Endothelial cell of umbilical vein (primary cell): ENCODE data around the gene NDFIP1. TPM values are rescaled to one million over a fixed set of nuclear protein-coding genes. Genes with fewer than 3 reads are reported as not detected.

Experiments used
- BruUV-seq: library from RNA; stranded (reverse); fragments of 400-500 nt; replicated peaks from 2 replicates; lab custom pipeline; 2021; lab: Mats Ljungman, UMichigan
- CTCF ChIA-PET: fragments of 300-600, 350-600 bp; sonication (Branson Sonifier 250); formaldehyde crosslinking; loops from one replicate; lab custom pipeline; 2021; ENCODE audit warnings: antibody characterized with exemption, inconsistent platforms; lab: Charles Lee
- POLR2A ChIA-PET: fragments of 300-600, 350-600 bp; sonication (Branson Sonifier 250); formaldehyde crosslinking; loops from one replicate; lab custom pipeline; 2021; ENCODE audit warnings: antibody characterized with exemption, inconsistent platforms; lab: Charles Lee
- DNase-seq: peaks from one replicate; pipeline ENCODE4 v3.0.0-alpha.2; 2011; ENCODE audit warnings: low read depth, low spot score
- FAIRE-seq: peaks from 2 replicates; lab custom pipeline; 2011; peaks lifted over from hg19 to GRCh38; lab: Jason Lieb, UNC
- H2AFZ ChIP-seq: 2 replicates; pipeline ENCODE4 v1.6.0; 2012; ENCODE audit warnings: low read depth, low read length, control low read depth, inconsistent platforms
- H3K27ac ChIP-seq: 2 replicates; pipeline ENCODE4 v1.5.1; 2011; ENCODE audit warnings: low read depth, mild to moderate bottlenecking, control low read depth, low read length, moderate library complexity; ENCODE audit not compliant: insufficient read depth
- H3K27me3 ChIP-seq, 2 experiments: 2 replicates each; pipeline versions ENCODE4 v1.6.0 to v1.6.1; 2011; ENCODE audit warnings: low read length in 2 of 2, mixed read lengths in 1 of 2; ENCODE audit not compliant: control insufficient read depth in 2 of 2, insufficient read depth in 2 of 2
- H3K36me3 ChIP-seq, 2 experiments: 2 replicates in 1 of 2; 3 replicates in 1 of 2; pipeline ENCODE4 v1.5.1; 2011; ENCODE audit warnings: low read length in 2 of 2, mild to moderate bottlenecking in 1 of 2, moderate library complexity in 1 of 2; ENCODE audit not compliant: control insufficient read depth in 2 of 2, insufficient read depth in 2 of 2; ENCODE audit errors: extremely low read depth in 1 of 2
- H3K4me1 ChIP-seq: 3 replicates; pipeline ENCODE4 v1.5.1; 2011; ENCODE audit warnings: mild to moderate bottlenecking, low read length; ENCODE audit not compliant: control insufficient read depth, insufficient read depth; ENCODE audit errors: extremely low read depth
- H3K4me2 ChIP-seq: 2 replicates; pipeline ENCODE4 v1.6.1; 2011; ENCODE audit warnings: low read length, control low read depth, mixed read lengths; ENCODE audit not compliant: insufficient read depth
- H3K4me3 ChIP-seq, 3 experiments: fragments of 200-600 bp in 1 of 3; sonication (generic), shearing (Covaris generic) in 1 of 3; replicated peaks in 1 of 3; 2 replicates each; pipeline ENCODE4 v1.5.1; 2011 to 2016; ENCODE audit warnings: control low read depth in 3 of 3, low read length in 3 of 3, mild to moderate bottlenecking in 2 of 3, inconsistent platforms in 1 of 3, low read depth in 1 of 3, moderate library complexity in 1 of 3; ENCODE audit not compliant: insufficient read depth in 1 of 3
- H3K79me2 ChIP-seq: 2 replicates; pipeline ENCODE4 v1.6.0; 2012; ENCODE audit warnings: low read length, inconsistent platforms; ENCODE audit not compliant: control insufficient read depth, insufficient read depth
- H3K9ac ChIP-seq: replicated peaks from 2 replicates; pipeline ENCODE3; 2011; ENCODE audit warnings: low read length, control low read depth; ENCODE audit not compliant: insufficient read depth; ENCODE audit errors: extremely low read depth
- H3K9me1 ChIP-seq: replicated peaks from 3 replicates; pipeline ENCODE4 v1.6.0; 2011; ENCODE audit warnings: mild to moderate bottlenecking, low read length; ENCODE audit not compliant: control insufficient read depth, insufficient read depth; ENCODE audit errors: extremely low read depth
- H3K9me3 ChIP-seq: replicated peaks from 2 replicates; pipeline ENCODE4 v1.5.1; 2012; ENCODE audit warnings: low read length, inconsistent platforms; ENCODE audit not compliant: control insufficient read depth, insufficient read depth
- H4K20me1 ChIP-seq: replicated peaks from 2 replicates; pipeline ENCODE3; 2011; ENCODE audit warnings: mild to moderate bottlenecking, low read length; ENCODE audit not compliant: control insufficient read depth, insufficient read depth; ENCODE audit errors: extremely low read depth
- CTCF ChIP-seq, 2 donors: IDR thresholded peaks; 1 replicate in 1 of 2; 2 replicates in 1 of 2; pipeline ENCODE4 v1.5.1; 2011; ENCODE audit warnings: low read length in 2 of 2, mild to moderate bottlenecking in 2 of 2, moderate library complexity in 2 of 2, control low read depth in 1 of 2, inconsistent platforms in 1 of 2, low read depth in 1 of 2; ENCODE audit not compliant: insufficient read depth in 1 of 2; ENCODE audit errors: extremely low read depth in 1 of 2
- EZH2 ChIP-seq: IDR thresholded peaks from 2 replicates; pipeline ENCODE4 v1.6.1; 2012; ENCODE audit warnings: borderline replicate concordance, low read depth, mild to moderate bottlenecking, moderate library complexity, low read length, inconsistent platforms; ENCODE audit not compliant: severe bottlenecking
- FOS ChIP-seq: IDR thresholded peaks from 2 replicates; pipeline ENCODE4 v1.6.1; 2011; ENCODE audit warnings: mild to moderate bottlenecking, low read length, moderate library complexity, borderline replicate concordance; ENCODE audit not compliant: insufficient read depth
- GATA2 ChIP-seq: IDR thresholded peaks from 2 replicates; pipeline ENCODE4 v1.7.0; 2011; ENCODE audit warnings: low read depth, mild to moderate bottlenecking, moderate library complexity, mixed read lengths, low read length; ENCODE audit not compliant: insufficient read length, insufficient read depth
- JUN ChIP-seq: IDR thresholded peaks from 2 replicates; pipeline ENCODE4 v1.6.1; 2011; ENCODE audit warnings: borderline replicate concordance, low read depth; ENCODE audit not compliant: insufficient read length, insufficient read depth
- MYC ChIP-seq: IDR thresholded peaks from one replicate; pipeline ENCODE4 v1.6.1; 2011; ENCODE audit warnings: mild to moderate bottlenecking, low read depth, low read length
- POLR2A ChIP-seq: IDR thresholded peaks from 2 replicates; pipeline ENCODE4 v1.6.1; 2012; ENCODE audit warnings: low read depth, mild to moderate bottlenecking, control low read depth, low read length
- POLR2AphosphoS5 ChIP-seq: IDR thresholded peaks from 2 replicates; pipeline ENCODE4 v1.6.1; 2012; ENCODE audit warnings: low read depth, mild to moderate bottlenecking, control low read depth, low read length, moderate library complexity; ENCODE audit not compliant: insufficient read depth
- dilution Hi-C: fragments of 300-500 bp; cut with MboI; formaldehyde crosslinking; loops from one replicate; pipeline ENCODE4 v1.15.0; 2019; ENCODE audit warnings: low sequenced_read_pairs; ENCODE audit not compliant: extremely low pct_ligation_motif_present
- intact Hi-C: fragments of 100-400 bp; cut with micrococcal nuclease; formaldehyde crosslinking; loops from one replicate; pipeline ENCODE4 v1.10.0; 2022
- polyA plus RNA-seq, 4 experiments: library from polyadenylated mRNA; depleted of rRNA in 3 of 4; stranded (reverse) in 3 of 4; unstranded in 1 of 4; fragments of >200 nt; gene quantifications; 2 replicates each; pipeline versions ENCODE4 v1.2.1 to v1.2.3, GENCODE V29; 2011 to 2012; ENCODE audit warnings: missing spikeins in 1 of 4
- total RNA-seq: library from RNA; stranded (reverse); gene quantifications from 2 replicates; pipeline ENCODE4 v1.2.3, GENCODE V29; 2021
- TF ChIP-seq, protein P1 (sequence below): IDR thresholded peaks from 2 replicates; pipeline ENCODE4 v1.6.1; 2011; ENCODE audit not compliant: insufficient read depth, insufficient read length

Gene NDFIP1
- total and polyA plus RNA-seq, 2 donors (not counting 3 experiments of a cell fraction or from before 2014, with no cell fraction given), result 12.3 to 42.6 TPM

DNA sequence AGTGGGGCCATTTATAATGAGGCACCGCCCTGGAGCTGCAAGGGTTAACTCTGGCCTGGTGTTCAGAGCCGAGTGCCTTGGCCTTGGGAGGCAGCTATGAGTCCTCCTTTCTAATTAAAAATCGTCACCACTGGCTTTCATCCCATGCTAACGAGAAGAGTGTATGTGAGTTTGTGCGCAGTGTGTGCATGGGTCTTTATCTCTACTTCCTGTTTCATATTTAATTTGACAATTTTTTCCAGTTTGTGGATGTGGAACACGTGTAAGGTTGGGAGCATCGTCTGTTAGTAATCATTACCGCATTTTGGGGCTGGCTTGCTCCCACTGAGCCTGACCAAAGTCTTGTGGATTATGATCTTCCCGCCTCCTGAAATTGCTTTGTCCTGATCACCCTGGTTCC, 76.4 kb downstream of the NDFIP1 start:
- Histone ChIP-seq H3K4me2 (no peak overlapping the region), H3K79me2 (no peaks in the 10 kb centered on the region), H2AFZ (no peak overlapping the region), H3K27me3 (no peaks in the 10 kb centered on the region), H3K4me3 (no peak overlapping the region), H3K27ac (no peak overlapping the region), H3K4me1 (peaks cover 9% of the 10 kb centered on the region), H4K20me1 (no peaks in the 10 kb centered on the region), H3K9me1 (no peaks in the 10 kb centered on the region), H3K36me3 (no peaks in the 10 kb centered on the region), H3K9me3 (no peaks in the 10 kb centered on the region), H3K9ac (no peak overlapping the region)
- intact Hi-C loops (no loop called here), dilution Hi-C loops (no loop called here)
- ChIA-PET CTCF (interaction anchor here (0.6 kb wide), 1 partner anchor 17 kb away, joined by 3 read pairs; no protein-coding TSS in a partner anchor), POLR2A (no interaction called here)
- no peak for DNase-seq
- TF ChIP-seq EZH2 (no peak), GATA2 (no peak), MYC (no peak), POLR2AphosphoS5 (no peak), POLR2A (no peak), FOS (no peak), CTCF (IDR thresholded peaks at IDR 0.05; ENCODE audit: extremely low read depth in 1 of 2, insufficient read depth in 1 of 2, low read depth in 1 of 2, low read length in 2 of 2) (no peak), JUN (no peak)
- TF ChIP-seq, protein P1, sequence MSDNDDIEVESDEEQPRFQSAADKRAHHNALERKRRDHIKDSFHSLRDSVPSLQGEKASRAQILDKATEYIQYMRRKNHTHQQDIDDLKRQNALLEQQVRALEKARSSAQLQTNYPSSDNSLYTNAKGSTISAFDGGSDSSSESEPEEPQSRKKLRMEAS, result no peak
- no peak for FAIRE-seq
- BruUV-seq, result no TSS peak
